ENCODE results near the gene AEBP1. TPM values are rescaled to one million over a fixed set of nuclear protein-coding genes. Genes with fewer than 3 reads are reported as not detected.

The AEBP1 gene
- total and polyA plus RNA-seq, 7 donors, result 2.8 to 22.0 (median 7.8) TPM

- Histone ChIP-seq H3K9me3 (no peaks in the 10 kb centered on the region), H3K27me3 (ENCODE audit: insufficient read depth in 3 of 3, low read length in 2 of 3) (no peaks in the 10 kb centered on the region), H3K4me3 (no peak overlapping the region), H3K4me1 (peaks cover 8% of the 10 kb centered on the region), H3K27ac (peak overlapping the region; percentile 50), H3K36me3 (ENCODE audit: insufficient read depth in 1 of 2, low read depth in 1 of 2) (no peaks in the 10 kb centered on the region)
- peak in 1 of 2 donors; percentile 11 for DNase-seq
- peak; percentile 49 to 77 (median 72) for ATAC-seq
- intact Hi-C loops (cut with DNase I), result no loop called here
- 53 to 59% (median 59%) methylated on average over 12 of the region's 12 CpGs for WGBS, 3 donors
- no peak for TF ChIP-seq CTCF (IDR thresholded peaks at IDR 0.05)
Measured at GRCh38 chr7:44131173-44132029, 27.3 kb downstream of the AEBP1 start.

- no peak for TF ChIP-seq CTCF (IDR thresholded peaks at IDR 0.05)
- Histone ChIP-seq H3K4me1 (peaks cover 8% of the 10 kb centered on the region), H3K4me3 (no peak overlapping the region), H3K36me3 (ENCODE audit: insufficient read depth in 1 of 2, low read depth in 1 of 2) (no peaks in the 10 kb centered on the region), H3K27me3 (ENCODE audit: insufficient read depth in 3 of 3, low read length in 2 of 3) (no peaks in the 10 kb centered on the region), H3K27ac (peak overlapping the region; percentile 50), H3K9me3 (no peaks in the 10 kb centered on the region)
- 36 to 59% (median 48%) methylated on average over 2 of the region's 2 CpGs for WGBS, 3 donors
- DNase-seq (peak in 1 of 2 donors; percentile 40), ATAC-seq (peak; percentile 48 to 78 (median 70))
- intact Hi-C loops (cut with DNase I), result no loop called here
Measured at GRCh38 chr7:44132039-44132438, 27.9 kb downstream of the AEBP1 start.

- intact Hi-C loops (cut with DNase I), result no loop called here
- H3K4me1 ChIP-seq, result peaks cover 8% of the 10 kb centered on the region
- DNase-seq (no peak), ATAC-seq (no peak)
- H3K9me3 ChIP-seq, result no peaks in the 10 kb centered on the region
- no peaks in the 10 kb centered on the region for H3K27me3 ChIP-seq (ENCODE audit: insufficient read depth in 3 of 3, low read length in 2 of 3)
- 81 to 88% (median 83%) methylated on average over 3 of the region's 3 CpGs for WGBS, 3 donors
- no peak overlapping the region for H3K27ac ChIP-seq
- no peaks in the 10 kb centered on the region for H3K36me3 ChIP-seq (ENCODE audit: insufficient read depth in 1 of 2, low read depth in 1 of 2)
- H3K4me3 ChIP-seq, result no peak overlapping the region
- TF ChIP-seq CTCF (IDR thresholded peaks at IDR 0.05), result no peak
Measured at GRCh38 chr7:44133295-44133694, 29.1 kb downstream of the AEBP1 start.

- intact Hi-C loops (cut with DNase I), result loop anchor here in 1 of 2 donors (5.0 kb wide), 1 partner anchor 57 kb away; no protein-coding TSS in a partner anchor
Measured at GRCh38 chr7:44134943-44135628, 30.9 kb downstream of the AEBP1 start.

More at GRCh38 chr7:44134943-44135628, 30.9 kb downstream of the AEBP1 start:
- no peaks in the 10 kb centered on the region for H3K36me3 ChIP-seq (ENCODE audit: insufficient read depth in 1 of 2, low read depth in 1 of 2)
- no peak overlapping the region for H3K4me3 ChIP-seq
- no peak for TF ChIP-seq CTCF (IDR thresholded peaks at IDR 0.05)
- H3K27me3 ChIP-seq (ENCODE audit: insufficient read depth in 3 of 3, low read length in 2 of 3), result no peaks in the 10 kb centered on the region
- no peak overlapping the region for H3K27ac ChIP-seq
- peak in 1 of 2 donors; percentile 11 for DNase-seq
- WGBS, 3 donors, result 92 to 93% (median 93%) methylated on average over 4 of the region's 4 CpGs
- no peak for ATAC-seq
- H3K4me1 ChIP-seq, result peaks cover 8% of the 10 kb centered on the region
- H3K9me3 ChIP-seq, result no peaks in the 10 kb centered on the region
